Stimulated activated CD8-positive, alpha-beta memory T cell treated with anti-CD3 and anti-CD28 coated beads, Interleukin-2, amount 100 ng/mL, for 48 hours (primary cell): ENCODE data around the gene SGTB.
"Not testable (repeated sequence)": the region's sequence is repeated elsewhere in the genome, so short reads cannot be mapped to it uniquely, and the experiment has no call there.

Experiments used
- DNase-seq, 2 donors: peaks; one replicate each; pipeline ENCODE4 v3.0.0-alpha.2; 2020; ENCODE audit warnings: low read depth in 2 of 2

The SGTB gene

GRCh38 chr5:65668696-65669095 lies 53.2 kb downstream of the SGTB start:
- no peak for DNase-seq

- no peak for DNase-seq
Measured at GRCh38 chr5:65663804-65664521, 57.9 kb downstream of the SGTB start.

DNA sequence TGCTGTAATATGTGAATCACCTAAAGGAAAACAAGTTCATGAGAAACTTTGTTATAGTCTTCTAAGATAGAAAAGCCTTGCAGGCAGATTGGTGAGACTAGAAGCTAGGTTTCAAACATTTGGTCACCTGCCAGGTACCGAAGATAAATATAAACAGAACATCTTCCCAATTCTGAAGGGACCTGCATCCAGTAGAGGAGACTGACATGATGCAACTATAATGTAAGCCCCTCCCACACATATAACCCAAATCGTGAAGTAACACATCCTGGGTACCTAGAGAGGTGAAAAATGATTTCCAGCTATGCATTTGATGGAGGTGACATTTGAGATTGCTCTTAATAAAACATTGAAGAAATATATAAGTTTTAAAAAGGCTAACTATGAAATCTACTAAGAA lies 67.2 kb downstream of the SGTB start:
- no peak for DNase-seq

DNA sequence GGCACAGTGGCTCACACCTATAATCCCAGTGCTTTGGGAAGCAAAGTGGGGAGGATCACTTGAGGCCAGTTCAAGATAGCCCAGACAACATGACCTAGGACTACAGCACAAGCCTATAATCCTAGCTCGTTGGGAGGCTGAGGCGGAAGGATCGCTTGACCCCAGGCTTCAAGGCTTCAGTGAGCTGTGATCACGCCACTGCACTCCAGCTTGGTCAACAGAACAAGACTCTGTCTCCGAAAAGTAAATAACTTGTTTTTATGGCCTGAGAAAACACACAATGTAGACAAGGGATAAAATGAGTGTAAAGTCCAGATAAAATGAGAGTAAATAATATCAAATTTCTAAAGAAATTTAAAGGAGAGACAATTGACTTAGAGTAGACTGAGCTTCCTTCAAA lies 70.8 kb downstream of the SGTB start:
- no peak for DNase-seq

DNA sequence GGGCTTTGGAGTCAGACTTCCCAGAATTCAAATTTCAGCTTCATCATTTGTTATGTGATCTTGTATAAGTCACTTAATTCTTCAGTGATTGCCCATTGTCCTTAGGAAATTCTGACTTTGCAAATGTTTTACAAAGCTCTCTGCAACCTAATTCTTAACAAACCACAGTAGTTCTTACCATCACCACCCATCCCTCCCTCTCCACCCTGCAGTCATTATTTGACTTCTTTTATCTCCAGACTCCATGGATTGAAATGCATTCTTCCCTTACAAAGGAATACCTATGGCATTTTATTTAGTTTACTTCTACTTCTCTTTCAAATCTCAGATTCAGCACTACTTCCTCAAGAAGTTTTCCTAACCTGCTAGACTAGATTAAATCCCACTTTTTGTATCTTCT lies 74.0 kb downstream of the SGTB start:
- no peak for DNase-seq

DNA sequence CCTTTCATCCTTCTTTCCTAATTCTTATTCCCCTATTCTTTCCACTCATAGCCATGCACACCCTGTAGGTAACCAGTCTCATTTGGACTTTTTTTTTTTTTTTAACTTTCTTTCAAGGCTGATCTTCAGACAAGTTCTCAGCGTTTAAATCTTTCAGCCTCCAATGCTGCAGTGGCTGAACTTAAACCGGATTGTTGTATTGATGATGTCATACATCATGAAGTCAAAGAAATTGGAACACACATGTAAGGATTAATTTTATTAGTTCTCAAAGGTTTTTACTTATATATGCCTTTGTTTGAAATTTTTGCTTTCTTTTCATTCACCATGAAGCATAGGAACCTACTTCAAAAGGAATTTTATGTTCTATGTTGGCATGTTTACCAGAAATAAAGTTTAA lies 75.0 kb downstream of the SGTB start:
- no peak for DNase-seq

- DNase-seq, result no peak
Measured at GRCh38 chr5:65640240-65640639, 81.7 kb downstream of the SGTB start.

- DNase-seq, result no peak
Measured at GRCh38 chr5:65630981-65631380, 90.9 kb downstream of the SGTB start.

GRCh38 chr5:65625743-65626142 lies 96.2 kb downstream of the SGTB start:
- DNase-seq, result no peak

GRCh38 chr5:65624571-65625555 lies 97.0 kb downstream of the SGTB start, which contains the start of the genes SHLD3 and TRAPPC13:
TSS of gene SHLD3 (plus strand) at chr5:65625027. CDS start at chr5:65629588, 4,561 bp downstream.
TSS of gene TRAPPC13 (plus strand) at chr5:65625027. CDS start at chr5:65625061, 34 bp downstream.
- DNase-seq, result peak; percentile 51 to 57

GRCh38 chr5:65624025-65624570 lies 97.8 kb downstream of the SGTB start, which contains the start of gene TRIM23:
TSS of gene TRIM23 (minus strand) at chr5:65624333. CDS start at chr5:65624274, 59 bp downstream.
- peak; percentile 81 to 83 for DNase-seq

DNA sequence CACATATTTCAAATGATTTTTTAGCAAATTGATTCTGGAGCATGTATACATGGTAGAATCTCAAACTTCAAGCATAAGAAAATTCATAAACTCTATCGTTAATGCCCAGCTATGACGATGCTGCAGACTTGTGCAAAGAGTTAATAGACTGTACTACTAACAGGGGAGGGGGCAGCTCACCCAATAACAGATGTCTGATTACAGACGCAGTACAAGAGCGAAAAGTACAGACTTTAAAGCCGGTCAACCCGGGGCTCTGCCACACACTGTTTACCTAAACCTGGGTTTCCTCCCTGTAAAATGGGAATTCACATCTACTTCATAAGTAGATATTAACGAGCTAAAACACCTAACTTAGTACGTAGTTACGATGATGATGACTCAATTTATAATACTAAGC lies 98.4 kb downstream of the SGTB start:
- no peak for DNase-seq

DNA sequence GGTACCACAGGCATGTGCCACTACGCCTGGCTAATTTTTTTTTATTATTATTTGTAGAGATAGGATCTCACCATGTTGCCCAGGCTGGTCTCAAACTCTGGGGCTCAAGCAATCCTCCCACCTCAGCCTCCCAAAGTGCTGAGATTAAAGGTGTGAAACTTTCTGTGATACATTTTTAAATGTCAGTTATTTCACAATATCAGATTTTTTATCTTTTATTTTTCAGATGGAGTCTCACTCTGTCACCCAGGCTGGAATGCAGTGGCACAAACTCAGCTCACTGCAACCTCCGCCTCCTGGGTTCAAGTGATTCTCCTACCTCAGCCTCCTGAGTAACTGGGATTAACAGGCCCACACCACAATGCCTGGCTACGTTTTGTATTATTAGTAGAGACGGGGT lies 99.9 kb downstream of the SGTB start:
- DNase-seq, result not testable (repeated sequence)

- DNase-seq, result no peak
Measured at GRCh38 chr5:65620021-65620420, 101.9 kb downstream of the SGTB start.
